ENCODE results near the gene P2RX1.

- no peak for TF ChIP-seq GATA2 (IDR thresholded peaks at IDR 0.05; ENCODE audit: low read depth, low read length)
- no peak for TF ChIP-seq GATA3 (IDR thresholded peaks at IDR 0.05; ENCODE audit: low read depth, low read length)
These were observed 55.1 kb downstream of the P2RX1 start for GRCh38 chr17:3860939-3861700.

Data from SH-SY5Y (cell line).